ES-I3 (cell line): ENCODE measurements around the gene FASTK.

Experiments
- H3K36me3 ChIP-seq: 2 replicates; pipeline ENCODE4 v1.6.1; 2013; ENCODE audit warnings: mild to moderate bottlenecking, low read length, control low read depth, moderate library complexity; ENCODE audit not compliant: insufficient read depth
- H3K4me1 ChIP-seq: 2 replicates; pipeline ENCODE4 v1.6.1; 2013; ENCODE audit warnings: mild to moderate bottlenecking, control low read depth, low read length; ENCODE audit not compliant: insufficient read depth
- H3K9ac ChIP-seq: 2 replicates; pipeline ENCODE4 v1.6.1; 2013; ENCODE audit warnings: low read depth, mild to moderate bottlenecking, low read length, moderate library complexity
- H3K9me3 ChIP-seq: 2 replicates; pipeline ENCODE4 v1.6.1; 2013; ENCODE audit warnings: mild to moderate bottlenecking, low read length, moderate library complexity; ENCODE audit not compliant: control insufficient read depth, insufficient read depth

The FASTK gene

GRCh38 chr7:151095828-151096475 is 15.3 kb upstream of the FASTK start:
- no peak overlapping the region for H3K9ac ChIP-seq

DNA sequence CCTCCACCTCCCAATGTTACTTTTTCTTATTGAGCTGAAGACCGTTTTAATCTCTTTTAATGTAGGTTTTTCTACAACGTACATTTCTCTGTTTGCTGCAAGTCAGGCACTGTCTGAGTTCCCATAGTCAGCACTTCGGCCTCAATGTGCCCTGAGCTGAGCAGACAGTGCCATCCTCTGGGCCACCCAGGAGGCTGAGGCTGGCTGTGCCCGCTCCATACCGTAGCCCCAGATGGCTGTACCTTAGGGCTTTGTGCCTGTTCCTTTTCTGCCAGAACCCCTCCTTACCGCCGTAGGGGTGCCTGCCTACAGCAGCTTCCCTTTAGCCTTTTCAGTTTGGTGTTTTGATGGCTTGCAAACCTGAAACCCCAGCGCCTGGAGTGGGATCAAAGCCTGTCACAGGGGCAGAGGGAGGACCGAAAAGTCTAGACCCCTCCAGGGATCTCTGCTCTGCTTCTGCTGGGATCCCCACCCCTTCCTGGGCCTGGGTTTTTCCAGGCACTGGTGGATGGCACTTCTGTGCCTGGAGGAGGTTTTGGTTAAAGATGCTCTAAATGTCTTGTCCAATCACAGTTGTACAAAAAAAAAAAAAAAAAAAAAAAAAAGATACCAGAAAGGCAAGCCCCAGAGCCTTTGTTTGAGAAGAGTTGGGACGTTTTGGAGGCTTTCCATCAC is 14.7 kb upstream of the FASTK start:
- Histone ChIP-seq H3K4me1 (peaks cover 12% of the 10 kb centered on the region; the same call in 1 of the 2 replicates), H3K9ac (no peak overlapping the region)

More at GRCh38 chr7:151095828-151096475, 15.3 kb upstream of the FASTK start:
- no peaks in the 10 kb centered on the region for H3K36me3 ChIP-seq
- no peaks in the 10 kb centered on the region for H3K9me3 ChIP-seq
- H3K4me1 ChIP-seq, result peaks cover 12% of the 10 kb centered on the region; the same call in 1 of the 2 replicates

GRCh38 chr7:151094675-151095074 is 14.1 kb upstream of the FASTK start:
- no peaks in the 10 kb centered on the region for H3K9me3 ChIP-seq
- H3K4me1 ChIP-seq, result peaks cover 9% of the 10 kb centered on the region; the same call in 1 of the 2 replicates
- H3K9ac ChIP-seq, result no peak overlapping the region
- no peaks in the 10 kb centered on the region for H3K36me3 ChIP-seq

More for the DNA sequence above, 14.7 kb upstream of the FASTK start:
- H3K36me3 ChIP-seq, result no peaks in the 10 kb centered on the region
- no peaks in the 10 kb centered on the region for H3K9me3 ChIP-seq

GRCh38 chr7:151093748-151094147 is 13.1 kb upstream of the FASTK start:
- Histone ChIP-seq H3K36me3 (no peaks in the 10 kb centered on the region), H3K4me1 (peaks cover 13% of the 10 kb centered on the region; the same call in 1 of the 2 replicates), H3K9ac (no peak overlapping the region), H3K9me3 (no peaks in the 10 kb centered on the region)

GRCh38 chr7:151091988-151092387 is 11.4 kb upstream of the FASTK start:
- Histone ChIP-seq H3K4me1 (peaks cover 21% of the 10 kb centered on the region; the same call in 1 of the 2 replicates), H3K36me3 (no peaks in the 10 kb centered on the region), H3K9me3 (no peaks in the 10 kb centered on the region), H3K9ac (no peak overlapping the region)

DNA sequence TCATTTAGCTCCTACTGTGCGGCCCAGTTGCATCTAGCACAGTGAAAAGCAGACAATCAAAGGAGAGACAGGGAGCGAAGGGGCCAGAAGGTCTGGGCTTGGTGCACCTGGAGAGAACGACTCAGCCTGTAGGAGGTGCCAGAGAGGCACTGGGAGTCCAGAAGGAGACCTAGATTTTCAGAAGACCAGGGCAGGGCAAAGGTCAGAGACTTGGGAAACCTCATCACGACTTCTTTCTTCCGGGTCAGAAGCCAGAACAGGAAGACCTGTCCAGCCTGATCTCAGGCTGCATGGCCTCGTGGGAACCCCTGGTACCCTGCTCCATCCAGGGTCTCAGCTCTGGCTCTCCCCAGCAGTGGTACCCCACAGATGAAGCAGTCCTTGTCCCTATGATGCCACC is 10.8 kb upstream of the FASTK start:
- H3K4me1 ChIP-seq, result peaks cover 21% of the 10 kb centered on the region; the same call in 1 of the 2 replicates
- H3K9ac ChIP-seq, result no peak overlapping the region
- H3K9me3 ChIP-seq, result no peaks in the 10 kb centered on the region
- H3K36me3 ChIP-seq, result no peaks in the 10 kb centered on the region

- no peaks in the 10 kb centered on the region for H3K9me3 ChIP-seq
- peaks cover 21% of the 10 kb centered on the region; the same call in 1 of the 2 replicates for H3K4me1 ChIP-seq
- H3K9ac ChIP-seq, result no peak overlapping the region
- H3K36me3 ChIP-seq, result no peaks in the 10 kb centered on the region
Measured at GRCh38 chr7:151091003-151091402, 10.4 kb upstream of the FASTK start.

- Histone ChIP-seq H3K9me3 (no peaks in the 10 kb centered on the region), H3K4me1 (peaks cover 25% of the 10 kb centered on the region), H3K36me3 (no peaks in the 10 kb centered on the region), H3K9ac (no peak overlapping the region)
Measured at GRCh38 chr7:151089893-151090730, 9.5 kb upstream of the FASTK start.

DNA sequence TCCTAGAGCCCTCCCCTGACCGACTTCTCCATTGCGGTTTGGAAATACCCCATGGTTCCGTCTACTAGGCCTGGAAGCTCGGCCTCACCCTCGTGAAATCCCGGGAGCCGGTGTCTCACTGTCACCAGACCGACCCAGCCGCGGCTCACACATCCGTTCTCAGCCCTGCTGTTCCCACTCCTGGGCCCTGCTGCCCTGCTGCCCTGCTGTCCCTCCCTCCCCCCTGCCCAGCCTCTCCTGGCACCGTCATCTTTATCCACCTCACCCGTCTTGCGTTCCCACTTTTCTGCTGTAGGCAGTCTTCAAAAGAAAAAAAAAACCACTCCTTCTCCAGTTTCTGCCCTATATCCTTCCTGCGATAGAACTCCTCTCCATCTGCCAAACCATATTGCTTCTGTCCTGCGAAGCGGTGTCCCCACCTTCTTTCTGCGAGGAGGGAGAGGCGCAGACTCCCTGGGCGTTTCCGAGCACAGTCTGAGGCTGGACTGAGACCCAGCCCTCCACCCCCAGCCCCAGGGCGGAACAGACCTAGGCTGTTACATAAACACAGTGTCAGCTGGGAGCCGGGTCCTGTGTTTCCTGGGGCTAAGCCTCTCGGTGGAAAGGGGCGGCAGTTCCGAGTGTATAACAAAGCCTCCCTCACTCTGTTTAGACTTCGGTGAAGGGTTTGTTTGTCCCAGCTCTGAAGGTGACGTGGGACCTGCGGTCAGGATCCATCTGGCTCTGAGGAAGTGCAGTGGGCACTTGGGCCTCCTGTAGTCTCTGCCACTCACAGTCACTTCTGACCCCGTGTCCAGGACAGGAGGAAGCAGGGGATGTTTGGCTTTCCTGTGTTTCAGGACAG is 8.5 kb upstream of the FASTK start:
- Histone ChIP-seq H3K36me3 (no peaks in the 10 kb centered on the region), H3K4me1 (peaks cover 26% of the 10 kb centered on the region), H3K9ac (peak overlapping the region; percentile 31; the same call in 1 of the 2 replicates), H3K9me3 (no peaks in the 10 kb centered on the region)

DNA sequence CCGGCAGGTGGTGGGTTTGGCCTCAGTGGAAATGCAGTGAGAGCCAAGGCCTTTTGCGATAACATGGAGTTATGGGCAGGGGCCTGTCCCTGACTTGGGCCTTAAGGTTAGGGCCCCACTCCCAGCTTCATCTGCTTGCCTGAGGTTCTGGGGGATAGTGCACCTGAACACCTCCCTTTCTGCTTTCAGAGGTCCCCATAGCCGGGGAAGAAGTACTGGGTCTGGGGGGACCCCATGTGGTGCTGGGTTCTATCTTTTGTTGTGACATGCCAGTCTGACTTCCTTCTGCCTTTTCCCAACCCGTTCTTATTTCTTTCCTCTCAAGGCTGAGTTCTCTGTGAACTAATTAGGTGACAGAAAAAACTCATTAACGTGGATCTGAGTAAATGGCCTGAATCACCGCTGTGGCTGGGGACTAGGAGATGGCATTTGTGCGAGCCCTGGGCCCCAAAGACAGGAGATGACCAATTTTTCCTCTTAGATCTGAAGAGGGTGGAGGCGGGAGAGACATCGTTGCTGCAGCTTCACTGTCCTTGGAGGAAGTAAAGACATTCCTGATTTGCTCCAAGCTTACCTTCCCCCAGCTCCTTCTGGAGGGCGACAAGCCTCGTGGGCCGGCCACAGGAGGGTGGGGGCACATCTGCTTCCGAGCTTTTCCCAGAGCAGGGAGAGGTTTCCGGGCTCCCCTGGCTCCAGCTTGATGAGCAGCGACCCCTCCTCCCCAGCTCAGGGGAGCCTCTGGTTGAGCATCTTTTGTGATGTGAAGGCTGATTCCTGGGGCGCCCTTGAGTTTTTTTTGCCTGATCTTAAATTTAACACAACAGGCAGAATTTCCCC is 7.6 kb upstream of the FASTK start:
- no peaks in the 10 kb centered on the region for H3K9me3 ChIP-seq
- no peaks in the 10 kb centered on the region for H3K36me3 ChIP-seq
- peak overlapping the region; percentile 66 for H3K9ac ChIP-seq
- peaks cover 26% of the 10 kb centered on the region for H3K4me1 ChIP-seq

DNA sequence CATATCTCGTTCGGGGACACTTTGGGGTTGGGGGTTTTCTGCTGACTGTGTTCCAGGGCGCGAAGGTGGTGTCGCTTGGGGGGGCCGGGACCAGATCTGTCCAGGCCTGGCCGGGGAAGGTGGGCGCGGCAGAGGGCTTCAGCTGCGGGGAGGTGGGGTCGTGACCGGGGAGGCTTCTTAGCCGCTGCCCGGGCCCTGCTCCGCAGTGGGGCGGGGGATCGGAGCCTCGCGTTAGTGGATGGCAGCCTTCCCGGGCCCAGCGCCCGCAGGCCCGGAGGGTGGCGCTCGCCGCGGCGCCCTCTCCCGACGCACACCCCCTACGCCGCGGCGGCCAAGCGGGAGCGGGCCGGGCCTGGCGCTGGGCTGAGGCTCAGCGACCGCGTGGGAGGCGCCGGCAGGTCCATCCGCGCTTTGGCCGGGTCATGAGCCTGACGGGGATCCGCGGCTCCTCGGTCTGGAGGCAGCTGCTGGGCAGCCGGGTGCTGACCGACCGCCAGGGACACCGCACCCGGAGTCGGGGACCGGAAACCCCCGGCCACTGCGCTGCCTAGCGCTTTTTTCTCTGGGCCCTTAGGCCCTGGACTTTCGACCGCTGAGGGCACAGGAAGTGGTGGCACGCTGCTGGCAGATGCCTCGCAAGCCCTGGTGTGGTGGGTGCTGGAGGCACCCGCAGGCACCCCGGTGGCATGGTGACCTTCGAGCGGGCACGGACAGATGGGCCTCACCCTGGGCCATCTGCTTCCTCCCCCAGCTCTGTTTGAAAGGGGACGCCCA is 6.8 kb upstream of the FASTK start:
- H3K9me3 ChIP-seq, result no peaks in the 10 kb centered on the region
- H3K4me1 ChIP-seq, result peaks cover 26% of the 10 kb centered on the region
- H3K36me3 ChIP-seq, result no peaks in the 10 kb centered on the region
- peak overlapping the region; percentile 66 for H3K9ac ChIP-seq

DNA sequence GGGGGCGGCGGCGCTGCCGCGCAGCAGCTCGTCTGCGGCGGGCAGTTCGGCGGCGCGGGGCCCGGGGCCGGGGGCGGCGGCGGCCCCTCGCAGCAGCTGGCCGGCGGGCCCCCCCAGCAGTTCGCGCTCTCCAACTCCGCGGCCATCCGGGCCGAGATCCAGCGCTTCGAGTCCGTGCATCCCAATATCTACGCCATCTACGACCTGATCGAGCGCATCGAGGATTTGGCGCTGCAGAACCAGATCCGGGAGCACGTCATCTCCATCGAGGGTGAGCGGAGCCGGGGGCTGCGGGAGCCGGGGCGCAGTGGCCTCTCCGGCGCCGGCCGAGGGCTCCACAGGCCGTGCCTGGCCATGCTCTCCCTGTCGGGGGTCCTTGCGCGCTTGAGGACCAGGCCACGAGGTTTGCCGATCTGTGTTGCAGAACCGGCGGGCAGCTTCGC is 6.2 kb upstream of the FASTK start:
- Histone ChIP-seq H3K4me1 (peaks cover 26% of the 10 kb centered on the region), H3K9ac (peak overlapping the region; percentile 66), H3K9me3 (no peaks in the 10 kb centered on the region), H3K36me3 (no peaks in the 10 kb centered on the region)
